Measurements from ENCODE around the gene BLNK.

GRCh38 chr10:96244354-96244753, 27.0 kb downstream of the BLNK start:
- no peak for TF ChIP-seq POLR2A (IDR thresholded peaks at IDR 0.05)
- TF ChIP-seq CTCF (IDR thresholded peaks at IDR 0.05): no peak
